Pancreas (tissue), 10 donors: ENCODE data around the gene POFUT2. TPM values are rescaled to one million over a fixed set of nuclear protein-coding genes. Genes with fewer than 3 reads are reported as not detected.
"Not testable (repeated sequence)": the region's sequence is repeated elsewhere in the genome, so short reads cannot be mapped to it uniquely, and the experiment has no call there.

Experiments
- ATAC-seq, 4 donors: fragments of 200-7000 bp; cut with Tn5 transposase; one replicate each; pipeline versions ENCODE4 v1.8.0 to v1.9.1; 2020; ENCODE audit warnings: mild to moderate bottlenecking in 4 of 4, moderate library complexity in 4 of 4
- DNase-seq, 6 donors: peaks; one replicate each; pipeline ENCODE4 v3.0.0-alpha.2; 2020
- FAIRE-seq: peaks from 2 replicates; lab custom pipeline; 2012; peaks lifted over from hg19 to GRCh38; lab: Jason Lieb, UNC
- H3K27ac ChIP-seq, 4 donors: fragments of 200-600 bp; sonication (generic); 1 replicate in 3 of 4; 2 replicates in 1 of 4; pipeline versions ENCODE4 v1.5.0 to v1.8.0; 2020
- H3K27me3 ChIP-seq, 4 donors: fragments of 200-600 bp; one replicate each; pipeline ENCODE4 v1.8.0; 2021
- H3K36me3 ChIP-seq, 3 donors: fragments of 200-600 bp; sonication (generic) in 1 of 3; one replicate each; pipeline versions ENCODE4 v1.5.0 to v1.8.0; 2020 to 2021
- H3K4me1 ChIP-seq, 3 donors: fragments of 200-600 bp; one replicate each; pipeline ENCODE4 v1.8.0; 2021
- H3K4me3 ChIP-seq, 4 donors: fragments of 200-600 bp; sonication (generic) in 2 of 4; one replicate each; pipeline versions ENCODE4 v1.5.0 to v1.8.0; 2020 to 2021
- H3K9me3 ChIP-seq, 4 donors: fragments of 200-600 bp; one replicate each; pipeline ENCODE4 v1.8.0; 2021
- CTCF ChIP-seq, 4 donors: fragments of 200-600 bp; sonication (generic) in 3 of 4; IDR thresholded peaks; one replicate each; pipeline versions ENCODE4 v1.5.0 to v1.8.0; 2021; ENCODE audit warnings: antibody characterized with exemption in 4 of 4
- WGBS, 2 donors: extraction: QIAGEN DNeasy Blood & Tissue Kit; methylation state at CpG; one replicate each; pipeline ENCODE4 v1.1.7; 2013; 5-methylcytosine and 5-hydroxymethylcytosine counted together
- intact Hi-C, 3 donors: fragments of 100-400 bp; cut with DNase I; formaldehyde crosslinking; loops; one replicate each; pipeline versions ENCODE4 v1.11.1 to v1.14.2; 2022
- polyA plus RNA-seq, 2 donors: library from polyadenylated mRNA; stranded (reverse); fragments of 200-250 nt; gene quantifications; one replicate each; pipeline ENCODE4 v1.2.3, GENCODE V29; 2013
- total RNA-seq, 6 donors: library from RNA; stranded (reverse); fragmentation: NEBNext Ultra II Directional in 4 of 6; extraction: Animal tissue kit (Norgen Biotek cat#: 25700) in 4 of 6; gene quantifications; one replicate each; pipeline versions ENCODE4 v1.2.1 to v1.2.4, GENCODE V29; 2021 to 2023
- donor health status: healthy with polysubstance abuse.
- donor health status: DM: no; HTN: no; CAD: no; lungs with moderate emphysema.
- donor health status: DM: no; HTN: no; CAD: no.
- donor health status: control.
- donor health status: control.
- donor health status: Bipolar disorder and iron deficiency.
- donor health status: DM: yes; HTN: yes; CAD: no.
- donor health status: DM: no; HTN: no; CAD: no.
- donor health status: DM: no; HTN: no; CAD: no.
- donor health status: DM: yes; HTN: yes; CAD: no.

POFUT2 gene
- total and polyA plus RNA-seq, 8 donors = 10.1 to 46.9 (median 16.3) TPM

DNA sequence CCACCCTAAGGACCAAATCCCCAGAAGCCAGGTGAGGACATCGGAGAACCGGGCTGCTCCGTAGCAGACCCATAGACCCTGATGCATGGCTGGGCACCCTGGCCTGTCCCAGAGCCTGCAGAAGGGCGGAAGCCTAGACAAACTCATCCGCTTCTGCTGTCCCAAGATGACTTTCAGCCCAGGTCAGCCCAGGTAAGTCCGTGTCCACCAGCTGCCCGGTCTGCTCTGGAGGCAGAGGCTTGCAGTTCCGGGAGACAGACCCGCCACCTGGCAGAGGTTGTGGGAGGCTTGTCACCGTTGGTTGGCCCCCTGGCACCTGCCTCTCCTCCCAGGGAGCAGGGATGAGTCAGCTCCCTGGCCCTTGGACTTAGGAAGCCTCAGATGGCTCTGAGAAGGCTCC, 22.8 kb upstream of the POFUT2 start:
- Histone ChIP-seq H3K27me3 (peaks cover 0 to 4% (median 0%) of the 10 kb centered on the region in 4 donors), H3K4me3 (no peak overlapping the region), H3K9me3 (no peaks in the 10 kb centered on the region), H3K36me3 (no peaks in the 10 kb centered on the region), H3K4me1 (peaks cover 3 to 7% (median 4%) of the 10 kb centered on the region in 3 donors), H3K27ac (no peak overlapping the region)
- ATAC-seq (no peak), FAIRE-seq (no peak), DNase-seq (peak in 2 of 6 donors; percentile 38 to 47)
- intact Hi-C loops = no loop called here
- no peak for TF ChIP-seq CTCF (IDR thresholded peaks at IDR 0.05)
- WGBS, 2 donors = 65 to 72% methylated on average over 10 of the region's 10 CpGs

GRCh38 chr21:45309987-45310381, 22.3 kb upstream of the POFUT2 start:
- no peak for DNase-seq

GRCh38 chr21:45309069-45309986, 21.6 kb upstream of the POFUT2 start:
- ATAC-seq = peak in 3 of 4 donors; percentile 23 to 55 (median 49)
- H3K4me3 ChIP-seq = no peak overlapping the region
- peak in 4 of 6 donors; percentile 62 to 80 (median 65) for DNase-seq
- WGBS, 2 donors = 40 to 41% methylated on average over 27 of the region's 27 CpGs
- no peak for FAIRE-seq
- H3K36me3 ChIP-seq = no peaks in the 10 kb centered on the region
- TF ChIP-seq CTCF (IDR thresholded peaks at IDR 0.05) = peak; percentile 12 to 32 (median 22)
- intact Hi-C loops = no loop called here
- peaks cover 0 to 4% (median 0%) of the 10 kb centered on the region in 4 donors for H3K27me3 ChIP-seq
- H3K4me1 ChIP-seq = peaks cover 3 to 7% (median 4%) of the 10 kb centered on the region in 3 donors
- no peaks in the 10 kb centered on the region for H3K9me3 ChIP-seq
- peak overlapping the region; percentile 26 to 64 (median 41) for H3K27ac ChIP-seq

More at GRCh38 chr21:45309987-45310381, 22.3 kb upstream of the POFUT2 start:
- WGBS, 2 donors = 36 to 56% methylated on average over 3 of the region's 3 CpGs
- no peak overlapping the region for H3K27ac ChIP-seq
- no peaks in the 10 kb centered on the region for H3K9me3 ChIP-seq
- H3K27me3 ChIP-seq = peaks cover 0 to 4% (median 0%) of the 10 kb centered on the region in 4 donors
- ATAC-seq (no peak), FAIRE-seq (no peak)
- TF ChIP-seq CTCF (IDR thresholded peaks at IDR 0.05) = no peak
- H3K4me3 ChIP-seq = no peak overlapping the region
- intact Hi-C loops = no loop called here
- no peaks in the 10 kb centered on the region for H3K36me3 ChIP-seq
- H3K4me1 ChIP-seq = peaks cover 3 to 7% (median 4%) of the 10 kb centered on the region in 3 donors

- no peak for TF ChIP-seq CTCF (IDR thresholded peaks at IDR 0.05)
- no peak for FAIRE-seq
- peak in 3 of 6 donors; percentile 33 to 59 (median 48) for DNase-seq
- ATAC-seq = peak in 3 of 4 donors; percentile 3 to 19 (median 4)
- no peaks in the 10 kb centered on the region for H3K36me3 ChIP-seq
- H3K27ac ChIP-seq = peak overlapping the region; percentile 26 to 64 (median 41)
- H3K9me3 ChIP-seq = no peaks in the 10 kb centered on the region
- 42 to 55% methylated on average over 27 of the region's 27 CpGs for WGBS, 2 donors
- peaks cover 0 to 4% (median 0%) of the 10 kb centered on the region in 4 donors for H3K27me3 ChIP-seq
- intact Hi-C loops = no loop called here
- H3K4me1 ChIP-seq = peaks cover 3 to 7% (median 4%) of the 10 kb centered on the region in 3 donors
- H3K4me3 ChIP-seq = no peak overlapping the region
Observed at GRCh38 chr21:45308194-45309068, 20.7 kb upstream of the POFUT2 start.

DNA sequence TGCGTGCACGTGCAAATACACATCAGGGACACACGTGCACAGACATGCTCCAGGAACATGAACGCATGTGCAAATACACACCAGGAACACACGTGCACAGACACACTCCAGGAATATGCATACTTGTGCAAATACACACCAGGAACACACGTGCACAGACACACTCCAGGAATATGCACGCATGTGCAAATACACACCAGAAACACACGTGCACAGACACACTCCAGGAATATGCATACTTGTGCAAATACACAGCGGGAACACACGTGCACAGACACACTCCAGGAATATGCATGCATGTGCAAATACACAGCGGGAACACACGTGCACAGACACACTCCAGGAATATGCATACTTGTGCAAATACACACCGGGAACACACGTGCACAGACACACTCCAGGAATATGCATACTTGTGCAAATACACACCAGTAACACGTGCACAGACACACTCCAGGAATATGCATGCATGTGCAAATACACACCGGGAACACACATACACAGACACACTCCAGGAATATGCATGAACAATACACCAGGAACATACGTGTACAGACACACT, 20.0 kb upstream of the POFUT2 start:
- FAIRE-seq, DNase-seq, H3K27me3 ChIP-seq, H3K4me1 ChIP-seq, ATAC-seq, H3K4me3 ChIP-seq, intact Hi-C loops, H3K9me3 ChIP-seq, H3K36me3 ChIP-seq: not testable (repeated sequence)
- 52 to 62% methylated on average over 17 of the region's 17 CpGs for WGBS, 2 donors
- H3K27ac ChIP-seq = peak overlapping the region in 3 of 4 donors; percentile 79 to 86 (median 81)
